Neural cell (in vitro differentiated cells): ENCODE measurements around the gene RFC3.

ENCODE experiments used
- CTCF ChIP-seq: fragments of 450-650 bp; IDR thresholded peaks from 2 replicates; pipeline ENCODE4 v1.5.1; 2014; ENCODE audit warnings: antibody characterized with exemption, mild to moderate bottlenecking, moderate library complexity; ENCODE audit not compliant: poor library complexity, severe bottlenecking
- EP300 ChIP-seq: fragments of 450-650 bp; conservative IDR thresholded peaks from 2 replicates; pipeline ENCODE4 v1.6.1; 2014; ENCODE audit warnings: antibody characterized with exemption, mild to moderate bottlenecking, moderate library complexity; ENCODE audit not compliant: poor library complexity, severe bottlenecking
- EZH2 ChIP-seq: fragments of 200-600, 300-800 bp; shearing (Covaris generic), sonication (generic); IDR thresholded peaks from 2 replicates; pipeline ENCODE4 v1.6.1; 2014; ENCODE audit warnings: antibody characterized with exemption, low read length, borderline replicate concordance, mild to moderate bottlenecking; ENCODE audit not compliant: insufficient read depth, poor library complexity, severe bottlenecking
- POLR2AphosphoS5 ChIP-seq: IDR thresholded peaks from 2 replicates; pipeline ENCODE4 v1.6.1; 2012
- RAD21 ChIP-seq: fragments of 450-650 bp; conservative IDR thresholded peaks from 2 replicates; pipeline ENCODE4 v1.6.1; 2014; ENCODE audit warnings: antibody characterized with exemption, mild to moderate bottlenecking, moderate library complexity
- REST ChIP-seq: IDR thresholded peaks from 2 replicates; pipeline ENCODE4 v1.6.1; 2012; ENCODE audit warnings: borderline replicate concordance
- SMC3 ChIP-seq: fragments of 450-650 bp; conservative IDR thresholded peaks from 2 replicates; pipeline ENCODE4 v1.6.1; 2014; ENCODE audit warnings: antibody characterized with exemption, mild to moderate bottlenecking, moderate library complexity; ENCODE audit not compliant: poor library complexity
- TAF1 ChIP-seq: IDR thresholded peaks from 2 replicates; pipeline ENCODE4 v1.6.1; 2012; ENCODE audit warnings: low read depth

GRCh38 chr13:33789066-33789606 lies 28.8 kb upstream of the RFC3 start:
- TF ChIP-seq TAF1 (no peak), REST (peak; percentile 99), CTCF (no peak), POLR2AphosphoS5 (peak; percentile 73), SMC3 (no peak), EZH2 (no peak), EP300 (peak; percentile 87), RAD21 (no peak)
